ENCODE measurements around the gene SEZ6L2. TPM values are rescaled to one million over a fixed set of nuclear protein-coding genes. Genes with fewer than 3 reads are reported as not detected.
A peak's percentile ranks its signal among the peaks of the same experiment; 100 is the strongest.

Gene SEZ6L2
- total and polyA plus RNA-seq, 2 of the 13 experiments (the other 11 are each of a cell fraction or from before 2014, with no cell fraction given): 14.9 to 16.9 TPM

- TF ChIP-seq ZBTB40 (IDR thresholded peaks at IDR 0.05) (no peak), ZBTB40 (CRISPR knock-in tag; IDR thresholded peaks at IDR 0.05) (no peak), KLF12 (CRISPR knock-in tag; IDR thresholded peaks at IDR 0.05; ENCODE audit: borderline replicate concordance) (no peak), ZNF75D (CRISPR knock-in tag; IDR thresholded peaks at IDR 0.05; ENCODE audit: borderline replicate concordance) (no peak; the same call in 1 of the 2 replicates), PRPF4 (IDR thresholded peaks at IDR 0.05; ENCODE audit: low read depth, low read length, poor library complexity, severe bottlenecking) (no peak), NPAS2 (CRISPR knock-in tag; IDR thresholded peaks at IDR 0.05; ENCODE audit: borderline replicate concordance) (no peak), SMAD3 (CRISPR knock-in tag; IDR thresholded peaks at IDR 0.05) (0 out of 2 replicates have a peak, but pooled peaks have one; percentile 92), TARDBP (CRISPR knock-in tag; IDR thresholded peaks at IDR 0.05) (no peak), THRA (CRISPR knock-in tag; IDR thresholded peaks at IDR 0.05; ENCODE audit: borderline replicate concordance) (peak; percentile 86), ZNF205 (CRISPR knock-in tag; IDR thresholded peaks at IDR 0.05) (peak; percentile 50; the same call in 1 of the 2 replicates), SETDB1 (CRISPR knock-in tag; IDR thresholded peaks at IDR 0.05; ENCODE audit: borderline replicate concordance) (no peak), XRCC5 (optimal IDR thresholded peaks at IDR 0.05; ENCODE audit: low read length) (peak; percentile 12), DPF2 (CRISPR knock-in tag; IDR thresholded peaks at IDR 0.05; ENCODE audit: borderline replicate concordance, low read depth) (no peak), NFYC (CRISPR knock-in tag; IDR thresholded peaks at IDR 0.05) (no peak), FOXP1 (IDR thresholded peaks at IDR 0.05) (no peak), FOXP1 (CRISPR knock-in tag; IDR thresholded peaks at IDR 0.05) (no peak), ZIK1 (CRISPR knock-in tag; IDR thresholded peaks at IDR 0.05; ENCODE audit: borderline replicate concordance, low read depth) (no peak; the same call in 1 of the 2 replicates), ZNF761 (CRISPR knock-in tag; conservative IDR thresholded peaks at IDR 0.05) (no peak; the same call in 1 of the 2 replicates), ZSCAN30 (CRISPR knock-in tag; IDR thresholded peaks at IDR 0.05) (no peak; the same call in 1 of the 2 replicates), CREM (IDR thresholded peaks at IDR 0.05) (peak; percentile 70), CREM (CRISPR knock-in tag; IDR thresholded peaks at IDR 0.05) (0 out of 2 replicates have a peak, but pooled peaks have one; percentile 8), PHB2 (IDR thresholded peaks at IDR 0.05; ENCODE audit: partially characterized antibody) (no peak), HDAC1 (CRISPR knock-in tag; IDR thresholded peaks at IDR 0.05) (0 out of 2 replicates have a peak, but pooled peaks have one; percentile 43)
These were observed at the start of gene SEZ6L2 (continued) for GRCh38 chr16:29899516-29900101.

Data from HepG2 (cell line).